Measurements from ENCODE around the gene BORCS5.
A peak's percentile ranks its signal among the peaks of the same experiment; 100 is the strongest.
"Not testable (repeated sequence)": the region's sequence is repeated elsewhere in the genome, so short reads cannot be mapped to it uniquely, and the experiment has no call there.

BORCS5 gene

DNA sequence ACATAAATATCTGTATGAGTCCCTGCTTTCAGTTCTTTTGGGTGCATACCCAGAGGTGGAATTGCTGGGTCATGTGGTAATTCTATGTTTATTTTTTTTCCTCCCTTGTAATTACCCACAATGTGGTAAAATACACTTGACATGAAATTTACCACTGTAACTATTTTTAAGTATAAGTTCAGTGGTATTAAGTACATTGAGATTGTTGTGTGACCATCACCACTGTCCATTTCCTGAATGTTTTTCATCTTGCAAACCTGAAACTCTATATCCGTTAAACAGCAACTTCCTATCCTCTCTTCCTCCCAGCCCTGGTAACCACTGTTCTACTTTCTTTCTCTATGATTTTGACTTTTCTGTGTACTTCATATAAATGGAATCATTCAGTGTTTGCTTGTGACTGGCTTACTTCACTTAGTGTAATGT lies 51.4 kb downstream of the BORCS5 start:
- Histone ChIP-seq H3K9me2 (replicated peaks; ENCODE audit: insufficient read depth, low read length) (no peaks in the 10 kb centered on the region), H3K4me1 (ENCODE audit: low read length) (peaks cover 20% of the 10 kb centered on the region), H3K4me3 (ENCODE audit: low read length) (no peak overlapping the region), H3K27me3 (replicated peaks; ENCODE audit: insufficient read depth, low read length) (no peaks in the 10 kb centered on the region), H4K20me1 (ENCODE audit: insufficient read depth, low read length) (no peaks in the 10 kb centered on the region), H3K79me2 (ENCODE audit: low read length) (peaks cover 10% of the 10 kb centered on the region; the same call in 1 of the 2 replicates), H3K9me3 (replicated peaks; ENCODE audit: insufficient read depth, low read length) (no peaks in the 10 kb centered on the region), H2AFZ (ENCODE audit: low read length) (no peak overlapping the region), H3K27ac (ENCODE audit: low read length) (peak overlapping the region; percentile 49; the same call in 1 of the 2 replicates), H3F3A (ENCODE audit: insufficient read depth, low read length) (peaks cover 18% of the 10 kb centered on the region), H3K9ac (ENCODE audit: low read length) (no peak overlapping the region), H3K4me2 (ENCODE audit: low read depth, low read length) (peak overlapping the region; percentile 29), H3K36me3 (replicated peaks; ENCODE audit: insufficient read depth, low read length) (no peaks in the 10 kb centered on the region)
- peak; percentile 86 for DNase-seq
- TF ChIP-seq EZH2phosphoT487 (IDR thresholded peaks at IDR 0.05; ENCODE audit: low read length) (no peak), EZH2 (optimal IDR thresholded peaks at IDR 0.05; ENCODE audit: low read depth, low read length) (no peak)
- TF ChIP-seq, protein P1, sequence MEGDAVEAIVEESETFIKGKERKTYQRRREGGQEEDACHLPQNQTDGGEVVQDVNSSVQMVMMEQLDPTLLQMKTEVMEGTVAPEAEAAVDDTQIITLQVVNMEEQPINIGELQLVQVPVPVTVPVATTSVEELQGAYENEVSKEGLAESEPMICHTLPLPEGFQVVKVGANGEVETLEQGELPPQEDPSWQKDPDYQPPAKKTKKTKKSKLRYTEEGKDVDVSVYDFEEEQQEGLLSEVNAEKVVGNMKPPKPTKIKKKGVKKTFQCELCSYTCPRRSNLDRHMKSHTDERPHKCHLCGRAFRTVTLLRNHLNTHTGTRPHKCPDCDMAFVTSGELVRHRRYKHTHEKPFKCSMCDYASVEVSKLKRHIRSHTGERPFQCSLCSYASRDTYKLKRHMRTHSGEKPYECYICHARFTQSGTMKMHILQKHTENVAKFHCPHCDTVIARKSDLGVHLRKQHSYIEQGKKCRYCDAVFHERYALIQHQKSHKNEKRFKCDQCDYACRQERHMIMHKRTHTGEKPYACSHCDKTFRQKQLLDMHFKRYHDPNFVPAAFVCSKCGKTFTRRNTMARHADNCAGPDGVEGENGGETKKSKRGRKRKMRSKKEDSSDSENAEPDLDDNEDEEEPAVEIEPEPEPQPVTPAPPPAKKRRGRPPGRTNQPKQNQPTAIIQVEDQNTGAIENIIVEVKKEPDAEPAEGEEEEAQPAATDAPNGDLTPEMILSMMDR (IDR thresholded peaks at IDR 0.05; ENCODE audit: low read length): no peak

DNA sequence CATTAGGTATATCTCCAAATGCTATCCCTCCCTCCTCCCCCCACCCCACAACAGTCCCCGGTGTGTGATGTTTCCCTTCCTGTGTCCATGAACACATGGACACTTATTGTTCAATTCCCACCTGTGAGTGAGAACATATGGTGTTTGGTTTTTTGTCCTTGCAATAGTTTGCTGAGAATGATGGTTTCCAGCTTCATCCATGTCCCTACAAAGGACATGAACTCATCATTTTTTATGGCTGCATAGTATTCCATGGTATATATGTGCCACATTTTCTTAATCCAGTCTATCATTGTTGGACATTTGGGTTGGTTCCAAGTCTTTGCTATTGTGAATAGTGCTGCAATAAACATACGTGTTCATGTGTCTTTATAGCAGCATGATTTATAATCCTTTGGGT lies 52.5 kb downstream of the BORCS5 start:
- H3K27ac ChIP-seq (ENCODE audit: low read length); H3K9me2 ChIP-seq (replicated peaks; ENCODE audit: insufficient read depth, low read length); H2AFZ ChIP-seq (ENCODE audit: low read length); H4K20me1 ChIP-seq (ENCODE audit: insufficient read depth, low read length); H3K4me3 ChIP-seq (ENCODE audit: low read length); H3K27me3 ChIP-seq (replicated peaks; ENCODE audit: insufficient read depth, low read length); H3K9me3 ChIP-seq (replicated peaks; ENCODE audit: insufficient read depth, low read length); H3K36me3 ChIP-seq (replicated peaks; ENCODE audit: insufficient read depth, low read length); DNase-seq; H3K9ac ChIP-seq (ENCODE audit: low read length); H3K79me2 ChIP-seq (ENCODE audit: low read length); H3K4me2 ChIP-seq (ENCODE audit: low read depth, low read length): not testable (repeated sequence)
- Histone ChIP-seq H3K4me1 (ENCODE audit: low read length) (peaks cover 20% of the 10 kb centered on the region), H3F3A (ENCODE audit: insufficient read depth, low read length) (peaks cover 18% of the 10 kb centered on the region)

DNA sequence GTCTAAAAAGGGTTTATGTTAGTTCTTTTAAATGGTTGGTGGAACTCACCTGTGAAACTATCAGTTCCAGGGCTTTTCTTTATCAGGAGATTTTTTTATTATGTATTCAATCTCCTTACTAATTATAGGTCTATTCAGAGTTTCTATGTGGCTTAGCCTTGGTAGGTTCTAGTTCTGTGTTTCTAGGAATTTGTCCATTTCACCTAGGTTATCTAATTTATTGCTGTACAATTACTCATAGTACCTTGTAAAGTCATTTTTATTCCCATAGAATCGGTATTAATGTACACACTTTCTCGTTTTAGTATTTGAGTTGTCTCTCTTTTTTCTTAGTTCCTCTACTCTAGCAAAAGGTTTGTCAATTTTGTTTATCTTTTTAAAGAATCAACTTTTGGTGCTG lies 59.0 kb downstream of the BORCS5 start:
- no peak for DNase-seq
- TF ChIP-seq EZH2phosphoT487 (IDR thresholded peaks at IDR 0.05; ENCODE audit: low read length) (no peak), EZH2 (optimal IDR thresholded peaks at IDR 0.05; ENCODE audit: low read depth, low read length) (no peak)
- TF ChIP-seq, protein P1 (IDR thresholded peaks at IDR 0.05; ENCODE audit: low read length): no peak
- Histone ChIP-seq H3K27ac (ENCODE audit: low read length) (no peak overlapping the region), H2AFZ (ENCODE audit: low read length) (no peak overlapping the region), H3F3A (ENCODE audit: insufficient read depth, low read length) (no peaks in the 10 kb centered on the region), H3K27me3 (replicated peaks; ENCODE audit: insufficient read depth, low read length) (no peaks in the 10 kb centered on the region), H3K9me2 (replicated peaks; ENCODE audit: insufficient read depth, low read length) (no peaks in the 10 kb centered on the region), H4K20me1 (ENCODE audit: insufficient read depth, low read length) (no peaks in the 10 kb centered on the region), H3K4me2 (ENCODE audit: low read depth, low read length) (no peak overlapping the region), H3K9ac (ENCODE audit: low read length) (no peak overlapping the region), H3K79me2 (ENCODE audit: low read length) (peaks cover 3% of the 10 kb centered on the region; the same call in 1 of the 2 replicates), H3K4me1 (ENCODE audit: low read length) (no peaks in the 10 kb centered on the region), H3K9me3 (replicated peaks; ENCODE audit: insufficient read depth, low read length) (no peaks in the 10 kb centered on the region), H3K4me3 (ENCODE audit: low read length) (no peak overlapping the region), H3K36me3 (replicated peaks; ENCODE audit: insufficient read depth, low read length) (no peaks in the 10 kb centered on the region)

DNA sequence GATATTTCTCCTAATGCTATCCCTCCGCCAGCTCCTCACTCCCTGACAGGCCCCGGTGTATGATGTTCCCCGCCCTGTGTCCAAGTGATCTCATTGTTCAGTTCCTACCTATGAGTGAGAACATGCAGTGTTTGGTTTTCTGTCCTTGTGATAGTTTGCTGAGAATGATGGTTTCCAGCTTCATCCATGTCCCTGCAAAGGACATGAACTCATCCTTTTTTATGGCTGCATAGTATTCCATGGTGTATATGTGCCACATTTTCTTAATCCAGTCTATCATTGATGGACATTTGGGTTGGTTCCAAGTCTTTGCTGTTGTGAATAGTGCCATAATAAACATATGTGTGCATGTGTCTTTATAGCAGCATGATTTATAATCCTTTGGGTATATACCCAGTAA lies 62.3 kb downstream of the BORCS5 start:
- H3K4me2 ChIP-seq (ENCODE audit: low read depth, low read length); H4K20me1 ChIP-seq (ENCODE audit: insufficient read depth, low read length); H3K4me1 ChIP-seq (ENCODE audit: low read length); H3K79me2 ChIP-seq (ENCODE audit: low read length); H3K9me3 ChIP-seq (replicated peaks; ENCODE audit: insufficient read depth, low read length); H3F3A ChIP-seq (ENCODE audit: insufficient read depth, low read length); H3K36me3 ChIP-seq (replicated peaks; ENCODE audit: insufficient read depth, low read length); H3K4me3 ChIP-seq (ENCODE audit: low read length); DNase-seq; H3K9me2 ChIP-seq (replicated peaks; ENCODE audit: insufficient read depth, low read length); H3K27me3 ChIP-seq (replicated peaks; ENCODE audit: insufficient read depth, low read length); H2AFZ ChIP-seq (ENCODE audit: low read length); H3K9ac ChIP-seq (ENCODE audit: low read length); H3K27ac ChIP-seq (ENCODE audit: low read length): not testable (repeated sequence)
